H9 (cell line): ENCODE data around the gene RNGTT. TPM values are rescaled to one million over a fixed set of nuclear protein-coding genes. Genes with fewer than 3 reads are reported as not detected.

ENCODE experiments used
- DNase-seq: peaks from one replicate; pipeline ENCODE4 v3.0.0-alpha.2; 2017
- H2AFZ ChIP-seq: one replicate; pipeline ENCODE4 v1.6.1; 2013; ENCODE audit warnings: mild to moderate bottlenecking, low read length, control low read depth, moderate library complexity
- H2AK5ac ChIP-seq: 2 replicates; pipeline ENCODE4 v1.6.1; 2013; ENCODE audit warnings: low read length, control low read depth, mixed read lengths; ENCODE audit not compliant: insufficient read length
- H2BK120ac ChIP-seq: one replicate; pipeline ENCODE4 v1.6.1; 2013; ENCODE audit warnings: low read depth, mild to moderate bottlenecking, low read length, control low read depth, inconsistent platforms; ENCODE audit not compliant: poor library complexity, severe bottlenecking
- H2BK12ac ChIP-seq: 2 replicates; pipeline ENCODE4 v1.6.1; 2013; ENCODE audit warnings: low read length, control low read depth, mixed read lengths, low read depth; ENCODE audit not compliant: insufficient read length
- H2BK15ac ChIP-seq: 2 replicates; pipeline ENCODE4 v1.6.1; 2013; ENCODE audit warnings: low read depth, low read length, control low read depth
- H2BK20ac ChIP-seq: one replicate; pipeline ENCODE4 v1.6.1; 2013; ENCODE audit warnings: low read depth, mild to moderate bottlenecking, low read length, control low read depth, inconsistent platforms; ENCODE audit not compliant: poor library complexity, severe bottlenecking
- H2BK5ac ChIP-seq: 2 replicates; pipeline ENCODE4 v1.6.1; 2013; ENCODE audit warnings: low read length, control low read depth, mixed read lengths; ENCODE audit not compliant: insufficient read length
- H3K14ac ChIP-seq: 2 replicates; pipeline ENCODE4 v1.6.1; 2013; ENCODE audit warnings: low read length, control low read depth; ENCODE audit not compliant: insufficient read depth
- H3K18ac ChIP-seq: 2 replicates; pipeline ENCODE4 v1.6.1; 2013; ENCODE audit warnings: low read depth, mild to moderate bottlenecking, mixed read lengths, low read length, control low read depth; ENCODE audit not compliant: insufficient read length
- H3K23ac ChIP-seq: 2 replicates; pipeline ENCODE4 v1.6.1; 2013; ENCODE audit warnings: low read length, control low read depth, mixed read lengths, low read depth; ENCODE audit not compliant: insufficient read length
- H3K23me2 ChIP-seq: 2 replicates; pipeline ENCODE4 v1.6.1; 2013; ENCODE audit warnings: low read depth, mild to moderate bottlenecking, mixed read lengths, low read length, control low read depth; ENCODE audit not compliant: insufficient read length, poor library complexity, severe bottlenecking
- H3K27ac ChIP-seq: 2 replicates; pipeline ENCODE4 v1.5.1; 2013; ENCODE audit warnings: low read length, control low read depth, mixed read lengths, low read depth; ENCODE audit not compliant: insufficient read length
- H3K27me3 ChIP-seq: 2 replicates; pipeline ENCODE4 v1.6.1; 2013; ENCODE audit warnings: low read length, control low read depth, inconsistent platforms; ENCODE audit not compliant: insufficient read depth
- H3K4ac ChIP-seq: 2 replicates; pipeline ENCODE4 v1.6.1; 2013; ENCODE audit warnings: low read depth, mild to moderate bottlenecking, control low read depth, inconsistent platforms, low read length, moderate library complexity
- H3K4me1 ChIP-seq: 2 replicates; pipeline ENCODE4 v1.6.1; 2013; ENCODE audit warnings: low read length, control low read depth, inconsistent platforms; ENCODE audit not compliant: insufficient read depth
- H3K4me2 ChIP-seq: 2 replicates; pipeline ENCODE4 v1.6.1; 2013; ENCODE audit warnings: low read length, control low read depth, mixed read lengths; ENCODE audit not compliant: insufficient read length, insufficient read depth
- H3K56ac ChIP-seq: 2 replicates; pipeline ENCODE4 v1.6.1; 2013; ENCODE audit warnings: low read depth, mild to moderate bottlenecking, mixed read lengths, low read length, control low read depth; ENCODE audit not compliant: insufficient read length
- H3K79me1 ChIP-seq: 2 replicates; pipeline ENCODE4 v1.6.1; 2013; ENCODE audit warnings: low read depth, mild to moderate bottlenecking, moderate library complexity, low read length, control low read depth, inconsistent platforms; ENCODE audit not compliant: insufficient read depth, poor library complexity, severe bottlenecking
- H3K79me2 ChIP-seq: 2 replicates; pipeline ENCODE4 v1.6.1; 2013; ENCODE audit warnings: low read length, control low read depth, inconsistent platforms; ENCODE audit not compliant: insufficient read depth
- H3K9ac ChIP-seq: 2 replicates; pipeline ENCODE4 v1.6.1; 2013; ENCODE audit warnings: low read length, control low read depth, mixed read lengths; ENCODE audit not compliant: insufficient read length; ENCODE audit errors: extremely low read depth
- H3K9me3 ChIP-seq: one replicate; pipeline ENCODE4 v1.6.1; 2013; ENCODE audit warnings: low read depth, low read length, inconsistent platforms; ENCODE audit not compliant: control insufficient read depth
- H3T11ph ChIP-seq: one replicate; pipeline ENCODE4 v1.6.1; 2013; ENCODE audit warnings: mild to moderate bottlenecking, low read length, control low read depth, inconsistent platforms
- H4K20me1 ChIP-seq: one replicate; pipeline ENCODE4 v1.6.1; 2013; ENCODE audit not compliant: control insufficient read depth, insufficient read length, insufficient read depth
- H4K5ac ChIP-seq: 2 replicates; pipeline ENCODE4 v1.6.1; 2013; ENCODE audit warnings: low read depth, mild to moderate bottlenecking, mixed read lengths, low read length, control low read depth; ENCODE audit not compliant: insufficient read length
- H4K8ac ChIP-seq: replicated peaks from 2 replicates; pipeline ENCODE4 v1.6.1; 2013; ENCODE audit warnings: low read length, control low read depth, mixed read lengths, low read depth; ENCODE audit not compliant: insufficient read length
- H4K91ac ChIP-seq: 2 replicates; pipeline ENCODE4 v1.6.1; 2013; ENCODE audit warnings: low read depth, mild to moderate bottlenecking, moderate library complexity, mixed read lengths, low read length, control low read depth; ENCODE audit not compliant: insufficient read length
- H3K27ac Mint-ChIP-seq, 3 experiments: 2 replicates in 2 of 3; 3 replicates in 1 of 3; pipeline ENCODE4 v1.8.0; 2020 to 2021; ENCODE audit warnings: mixed read lengths in 3 of 3, mild to moderate bottlenecking in 1 of 3, moderate library complexity in 1 of 3
- H3K27me3 Mint-ChIP-seq: 2 replicates; pipeline ENCODE4 v1.8.0; 2021; ENCODE audit warnings: low read depth, mild to moderate bottlenecking, moderate library complexity, mixed read lengths
- H3K36me3 Mint-ChIP-seq, 3 experiments: 2 replicates in 2 of 3; 3 replicates in 1 of 3; pipeline ENCODE4 v1.8.0; 2020 to 2021; ENCODE audit warnings: low read depth in 3 of 3, mixed read lengths in 3 of 3; ENCODE audit not compliant: insufficient read depth in 1 of 3
- H3K4me1 Mint-ChIP-seq, 2 experiments: 2 replicates each; pipeline ENCODE4 v1.8.0; 2020; ENCODE audit warnings: mixed read lengths in 2 of 2
- H3K4me3 Mint-ChIP-seq, 2 experiments: 2 replicates in 1 of 2; 3 replicates in 1 of 2; pipeline ENCODE4 v1.8.0; 2020 to 2021; ENCODE audit warnings: mild to moderate bottlenecking in 2 of 2, mixed read lengths in 2 of 2, moderate library complexity in 1 of 2
- H3K9me3 Mint-ChIP-seq, 2 experiments: 2 replicates in 1 of 2; 3 replicates in 1 of 2; pipeline ENCODE4 v1.8.0; 2020; ENCODE audit warnings: mild to moderate bottlenecking in 2 of 2, mixed read lengths in 2 of 2, moderate library complexity in 1 of 2
- CTCF ChIP-seq: fragments of 200-600 bp; sonication (generic); conservative IDR thresholded peaks from 3 replicates; pipeline ENCODE4 v1.8.0; 2021; ENCODE audit warnings: antibody characterized with exemption, mild to moderate bottlenecking
- WGBS: extraction: QIAGEN DNeasy Blood & Tissue Kit; methylation state at CpG from one replicate; pipeline ENCODE4 v1.1.7; 2013; ENCODE audit warnings: missing lambda C conversion rate, low lambda C conversion rate, mixed read lengths; ENCODE audit not compliant: insufficient read length; ENCODE audit errors: extremely low coverage; 5-methylcytosine and 5-hydroxymethylcytosine counted together
- total RNA-seq: library from RNA; stranded (reverse); gene quantifications from 2 replicates; pipeline ENCODE4 v1.2.1, GENCODE V29; 2021

Gene RNGTT
- total RNA-seq, 1 experiment from 2014 or later, result 20.5 TPM

GRCh38 chr6:88880021-88880420 lies 83.4 kb downstream of the RNGTT start:
- Histone ChIP-seq H2AFZ (no peak overlapping the region), H3K4ac (no peak overlapping the region), H3K4me2 (no peak overlapping the region), H3K79me1 (no peaks in the 10 kb centered on the region), H2BK12ac (no peak overlapping the region), H2BK15ac (no peak overlapping the region), H3K23ac (no peak overlapping the region), H2BK120ac (no peak overlapping the region), H4K20me1 (no peaks in the 10 kb centered on the region), H3K18ac (no peak overlapping the region), H3K56ac (no peak overlapping the region), H3K4me1 (no peaks in the 10 kb centered on the region), H4K8ac (no peak overlapping the region), H3K9me3 (no peaks in the 10 kb centered on the region), H4K5ac (no peak overlapping the region), H3K79me2 (no peaks in the 10 kb centered on the region), H3T11ph (no peak overlapping the region), H3K23me2 (no peaks in the 10 kb centered on the region), H2AK5ac (no peak overlapping the region), H3K14ac (no peak overlapping the region), H4K91ac (no peak overlapping the region), H2BK5ac (no peak overlapping the region), H2BK20ac (no peak overlapping the region), H3K27me3 (no peaks in the 10 kb centered on the region), H3K27ac (no peak overlapping the region), H3K9ac (no peak overlapping the region)
- no peak overlapping the region for H3K27ac Mint-ChIP-seq
- peaks cover 2 to 5% of the 10 kb centered on the region in 2 experiments; a peak in 4 of 5 replicates for H3K9me3 Mint-ChIP-seq
- no peaks in the 10 kb centered on the region for H3K27me3 Mint-ChIP-seq
- no CpG with 5 or more reads among the region's 2 CpGs for WGBS
- TF ChIP-seq CTCF, result no peak
- H3K4me1 Mint-ChIP-seq, result peaks cover 13 to 19% of the 10 kb centered on the region in 2 experiments
- DNase-seq, result no peak
- no peak overlapping the region for H3K4me3 Mint-ChIP-seq
- peaks cover 7 to 11% (median 8%) of the 10 kb centered on the region in 3 experiments for H3K36me3 Mint-ChIP-seq
